Colon (tissue), 2 donors: ENCODE measurements around the gene DNAI1.
"Not testable (repeated sequence)": the region's sequence is repeated elsewhere in the genome, so short reads cannot be mapped to it uniquely, and the experiment has no call there.

Experiments
- FAIRE-seq: peaks from 2 replicates; lab custom pipeline; 2012; peaks lifted over from hg19 to GRCh38; lab: Jason Lieb, UNC
- donor health status: control.
- donor health status: control.

Gene DNAI1

DNA sequence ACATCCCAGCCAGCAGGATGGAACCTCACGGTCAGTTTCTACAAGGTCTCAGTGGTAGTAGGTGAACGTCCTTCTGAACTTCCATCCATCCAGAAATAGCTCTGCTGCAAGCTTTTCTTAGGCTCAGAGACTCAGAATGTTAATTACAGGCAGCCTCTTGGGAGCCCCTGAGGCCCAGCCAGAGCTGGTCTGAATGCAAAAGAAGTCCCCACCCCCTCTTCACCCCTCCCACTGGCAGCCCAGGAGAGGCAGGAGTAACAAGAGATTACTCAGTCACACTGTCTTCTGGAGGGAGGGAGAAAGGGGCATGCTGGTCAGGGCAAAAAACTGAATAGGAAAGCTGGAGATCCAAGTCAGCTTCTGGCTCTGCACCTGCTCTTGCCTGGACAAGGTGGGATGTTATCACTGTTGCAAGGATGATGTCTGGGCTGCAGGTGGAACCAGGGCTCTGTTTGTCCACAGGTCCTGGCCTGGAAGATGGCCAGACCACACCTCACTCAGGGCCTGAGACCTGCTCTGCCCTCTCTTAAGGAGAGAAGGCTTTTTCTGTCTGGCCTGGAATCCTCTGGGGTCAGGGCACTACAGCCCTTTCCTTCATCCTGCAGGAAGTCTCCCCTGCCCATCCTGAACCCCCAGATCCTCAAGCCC is 55.1 kb downstream of the DNAI1 start:
- no peak for FAIRE-seq

DNA sequence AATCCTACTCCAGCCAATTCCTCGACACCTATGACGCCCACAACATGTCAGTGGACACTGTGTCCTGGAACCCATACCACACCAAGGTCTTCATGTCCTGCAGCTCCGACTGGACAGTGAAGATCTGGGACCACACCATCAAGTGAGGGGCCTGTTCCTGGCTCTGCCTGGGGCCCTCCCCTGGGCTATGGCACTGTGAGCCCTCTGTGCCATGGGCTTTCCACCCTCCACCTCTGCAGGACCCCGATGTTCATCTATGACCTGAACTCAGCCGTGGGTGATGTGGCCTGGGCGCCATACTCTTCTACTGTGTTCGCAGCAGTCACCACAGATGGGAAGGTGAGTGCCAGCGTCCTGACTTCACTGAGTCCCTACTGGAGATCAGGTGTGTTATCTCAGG is 55.8 kb downstream of the DNAI1 start:
- FAIRE-seq = no peak

DNA sequence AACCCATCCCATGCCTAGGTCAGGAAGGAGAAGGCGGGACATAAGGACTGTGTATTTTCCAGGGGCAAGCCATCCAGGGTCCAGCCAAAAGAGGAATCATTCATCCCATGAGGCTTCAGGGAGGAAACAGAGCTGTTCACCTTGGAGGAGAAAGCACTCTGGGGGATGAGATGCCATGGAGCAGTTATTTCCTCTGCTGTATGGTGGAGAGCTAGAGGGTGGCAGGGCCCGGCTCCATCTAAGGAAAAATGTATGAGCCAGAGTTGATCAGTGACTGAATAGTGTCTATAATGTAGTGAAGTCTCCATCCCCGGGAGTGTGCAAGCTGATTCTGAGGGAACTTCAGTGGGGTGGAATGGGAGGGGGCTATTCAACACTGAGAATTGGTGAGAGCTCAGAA is 56.2 kb downstream of the DNAI1 start:
- no peak for FAIRE-seq

DNA sequence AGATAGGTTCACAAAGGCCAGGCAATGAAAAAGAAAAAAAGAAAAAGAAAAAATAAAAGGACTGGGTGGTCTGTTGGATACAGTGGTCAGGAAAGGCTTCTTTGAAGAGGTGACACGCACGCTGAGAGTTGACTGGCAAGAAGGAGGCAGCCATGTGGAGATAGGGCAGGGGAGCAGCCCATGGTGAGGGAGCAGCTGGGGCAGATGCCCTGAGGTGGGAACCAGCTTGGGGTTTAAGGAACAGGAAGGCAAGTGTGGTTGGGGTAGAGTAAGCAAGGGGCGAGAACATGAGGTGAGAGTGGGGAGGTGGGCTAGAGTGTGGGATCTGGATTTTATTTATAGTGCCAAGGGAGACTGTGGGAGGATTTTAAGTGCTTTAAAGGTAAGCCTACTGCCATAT is 57.4 kb downstream of the DNAI1 start:
- FAIRE-seq = no peak

DNA sequence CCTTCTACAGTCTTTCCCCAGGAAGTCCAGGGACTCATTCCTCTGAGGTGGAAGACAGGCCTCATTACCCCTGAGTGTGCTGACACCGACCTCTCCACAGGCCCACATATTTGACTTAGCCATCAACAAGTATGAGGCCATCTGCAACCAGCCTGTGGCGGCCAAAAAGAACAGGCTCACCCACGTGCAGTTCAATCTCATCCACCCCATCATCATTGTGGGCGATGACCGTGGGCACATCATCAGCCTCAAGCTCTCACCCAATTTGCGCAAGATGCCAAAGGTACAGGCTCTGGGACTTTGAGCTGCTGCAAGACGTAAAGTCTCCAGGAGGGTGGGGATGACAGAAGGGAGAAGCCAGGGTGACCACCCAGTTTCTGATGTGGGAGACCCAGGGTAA is 58.6 kb downstream of the DNAI1 start:
- FAIRE-seq = no peak

DNA sequence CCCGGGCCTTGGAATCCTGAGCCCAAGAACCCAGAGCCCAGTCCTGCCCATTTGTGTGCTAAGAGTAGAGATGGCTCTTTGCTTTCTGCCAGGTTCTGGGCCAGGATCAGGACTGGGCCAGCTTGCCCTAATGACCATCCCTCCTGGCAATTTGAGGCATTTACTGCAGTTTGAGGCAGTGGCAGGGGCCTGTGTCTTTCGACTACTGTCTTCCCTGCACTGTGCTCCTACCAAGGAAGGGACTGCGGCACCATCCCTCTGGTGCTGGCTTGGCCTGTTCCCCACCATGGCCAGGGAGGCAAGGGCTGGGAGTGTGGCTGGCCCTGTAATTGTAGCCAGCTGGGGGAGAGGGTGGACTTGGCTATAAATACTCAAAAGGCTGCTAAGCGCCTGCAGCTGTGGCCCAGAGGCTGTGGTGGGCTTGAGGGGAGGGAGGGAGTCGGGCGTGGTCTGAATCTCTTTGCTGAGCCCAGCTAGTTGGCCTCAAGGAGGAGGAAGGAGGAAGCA is 59.6 kb downstream of the DNAI1 start:
- FAIRE-seq = no peak

DNA sequence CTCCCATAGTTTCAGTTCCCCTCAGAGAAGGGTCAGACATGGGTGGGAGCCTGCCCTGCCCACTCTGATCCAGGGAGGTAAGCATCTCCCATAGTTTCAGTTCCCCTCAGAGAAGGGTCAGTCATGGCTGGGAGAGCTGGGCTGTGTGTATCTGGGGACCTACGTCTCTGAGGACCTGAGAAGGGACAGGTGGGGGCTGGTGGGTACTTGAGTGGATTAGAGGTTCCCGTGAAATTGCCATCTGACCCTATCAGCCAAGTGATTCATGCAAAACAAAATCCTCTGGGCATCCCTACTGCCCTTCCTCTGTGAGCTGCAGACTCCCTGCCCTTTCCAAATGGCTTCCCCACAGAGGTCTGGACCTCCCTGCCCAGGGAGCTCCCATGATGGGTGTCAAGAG is 60.3 kb downstream of the DNAI1 start:
- FAIRE-seq = no peak

DNA sequence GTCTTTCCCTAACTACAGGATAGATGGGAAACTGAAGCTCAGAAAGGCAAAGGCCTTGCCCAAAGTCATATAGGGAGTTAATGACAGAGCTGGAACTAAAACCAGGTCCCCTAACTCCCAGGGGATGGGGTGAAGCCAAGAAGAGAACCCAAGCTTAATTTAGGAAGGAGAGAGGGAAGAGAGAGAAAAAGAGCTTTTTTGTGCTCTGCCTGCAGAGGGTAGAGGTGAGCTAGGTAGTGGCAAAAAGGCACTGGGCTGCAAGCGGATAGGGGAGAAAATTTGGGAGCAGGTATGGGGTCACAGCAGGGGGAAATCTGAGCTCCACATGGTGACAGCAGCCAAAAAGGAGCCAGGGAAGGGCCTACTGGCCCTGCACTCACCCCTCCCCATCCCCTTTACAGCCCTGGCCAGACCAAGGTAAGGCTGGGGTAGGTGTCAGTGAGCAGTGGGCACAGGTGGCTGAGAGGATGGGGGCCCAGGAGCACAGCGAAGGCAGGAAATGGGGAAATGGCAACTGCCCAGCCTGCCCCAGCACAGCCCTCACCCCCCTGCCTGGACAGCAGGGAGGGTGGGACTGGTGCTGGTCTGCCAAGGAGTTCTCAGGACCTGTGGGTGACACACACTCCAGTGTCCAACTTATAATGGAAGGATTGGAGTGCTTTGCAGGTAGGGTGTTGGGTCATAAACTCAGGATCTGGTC is 60.9 kb downstream of the DNAI1 start:
- no peak for FAIRE-seq

DNA sequence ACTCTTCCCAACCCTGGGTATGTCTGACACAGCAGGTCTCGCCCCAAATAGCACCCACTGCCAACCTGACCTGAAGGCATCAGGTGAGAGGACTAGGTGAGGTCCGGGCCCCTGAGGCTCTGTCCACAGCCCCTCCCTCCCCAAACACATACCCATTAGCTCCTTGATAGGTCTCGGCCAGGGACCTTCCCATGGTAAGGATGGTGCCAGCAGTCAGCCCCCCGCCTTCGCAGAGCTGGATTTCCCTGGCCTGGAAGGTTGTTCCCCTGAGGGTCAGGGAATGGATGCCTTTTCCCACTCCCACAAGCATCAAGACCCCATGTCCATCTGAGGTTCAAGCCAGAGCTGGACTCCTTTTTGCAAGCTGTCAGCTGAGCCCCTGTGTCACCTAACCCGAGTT is 61.5 kb downstream of the DNAI1 start:
- FAIRE-seq = no peak

DNA sequence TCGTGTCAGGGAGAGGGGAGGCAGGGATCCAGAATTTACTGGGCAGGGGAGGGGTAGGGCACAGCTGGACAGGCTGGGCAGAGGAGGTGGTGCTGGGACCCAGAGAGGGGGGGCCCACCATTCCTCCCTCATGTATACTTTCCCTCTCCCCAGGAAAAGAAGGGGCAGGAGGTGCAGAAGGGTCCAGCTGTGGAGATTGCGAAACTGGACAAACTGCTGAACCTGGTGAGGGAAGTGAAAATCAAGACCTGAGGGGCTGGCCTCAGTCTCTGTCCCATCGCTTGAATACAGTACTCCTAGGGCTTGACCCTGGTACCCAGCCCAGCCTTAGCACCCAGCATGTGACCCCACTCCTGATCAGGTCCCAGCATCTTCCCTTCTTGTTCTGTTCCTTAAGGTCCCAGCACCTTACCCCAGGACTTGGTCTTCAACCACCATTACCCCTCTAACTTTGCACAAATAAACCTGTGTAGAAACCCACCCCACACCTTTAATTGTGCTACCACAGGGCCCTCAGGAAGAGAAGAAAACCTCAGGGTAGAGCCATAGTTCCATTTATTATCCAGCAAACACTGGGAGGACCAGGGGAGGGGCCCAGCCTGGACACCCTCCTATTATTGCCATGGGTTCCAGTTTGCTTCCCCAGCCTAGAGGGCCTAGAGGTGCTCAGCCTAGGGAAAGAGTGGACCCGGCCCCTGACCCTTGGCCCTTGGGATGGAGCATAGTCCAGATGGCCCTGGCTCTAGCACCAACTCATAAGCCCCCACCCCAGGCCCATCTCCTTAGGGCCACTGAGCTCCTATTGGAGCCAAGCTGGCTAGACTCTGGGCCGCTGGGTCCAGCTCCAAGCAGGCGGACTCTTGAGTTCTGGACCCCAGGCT is 62.1 kb downstream of the DNAI1 start:
- FAIRE-seq = no peak

DNA sequence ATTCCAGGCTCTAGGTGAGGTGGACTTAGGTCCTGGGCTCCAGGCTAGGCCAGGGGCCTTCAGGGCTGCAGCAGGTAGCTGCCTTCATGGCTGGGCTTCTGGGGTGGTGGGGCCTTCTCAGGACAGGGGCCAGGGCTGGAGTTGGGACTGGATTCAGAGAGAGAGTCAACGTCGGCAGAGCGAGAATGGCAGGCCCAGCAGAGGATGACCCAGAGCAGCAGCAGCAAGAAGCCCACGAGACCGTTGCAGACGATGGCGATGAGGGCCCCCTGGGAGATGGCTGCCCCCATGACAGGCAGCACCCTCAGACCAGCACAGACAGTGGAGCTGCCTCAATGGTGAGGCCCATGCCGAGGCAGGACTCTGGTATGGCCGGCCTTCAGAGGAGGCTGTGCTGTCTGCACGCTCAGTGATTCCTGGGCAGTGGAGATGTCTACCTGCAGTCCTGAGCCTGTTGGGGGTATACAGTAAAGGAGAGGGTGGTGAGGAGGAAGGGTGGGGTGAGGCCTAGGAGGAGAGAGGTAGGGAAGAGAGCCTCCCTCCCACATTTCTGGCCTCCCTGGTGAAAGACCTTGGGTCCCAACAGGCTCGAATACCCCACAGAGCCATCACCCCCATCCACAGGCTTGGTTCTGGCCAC is 62.9 kb downstream of the DNAI1 start:
- no peak for FAIRE-seq

DNA sequence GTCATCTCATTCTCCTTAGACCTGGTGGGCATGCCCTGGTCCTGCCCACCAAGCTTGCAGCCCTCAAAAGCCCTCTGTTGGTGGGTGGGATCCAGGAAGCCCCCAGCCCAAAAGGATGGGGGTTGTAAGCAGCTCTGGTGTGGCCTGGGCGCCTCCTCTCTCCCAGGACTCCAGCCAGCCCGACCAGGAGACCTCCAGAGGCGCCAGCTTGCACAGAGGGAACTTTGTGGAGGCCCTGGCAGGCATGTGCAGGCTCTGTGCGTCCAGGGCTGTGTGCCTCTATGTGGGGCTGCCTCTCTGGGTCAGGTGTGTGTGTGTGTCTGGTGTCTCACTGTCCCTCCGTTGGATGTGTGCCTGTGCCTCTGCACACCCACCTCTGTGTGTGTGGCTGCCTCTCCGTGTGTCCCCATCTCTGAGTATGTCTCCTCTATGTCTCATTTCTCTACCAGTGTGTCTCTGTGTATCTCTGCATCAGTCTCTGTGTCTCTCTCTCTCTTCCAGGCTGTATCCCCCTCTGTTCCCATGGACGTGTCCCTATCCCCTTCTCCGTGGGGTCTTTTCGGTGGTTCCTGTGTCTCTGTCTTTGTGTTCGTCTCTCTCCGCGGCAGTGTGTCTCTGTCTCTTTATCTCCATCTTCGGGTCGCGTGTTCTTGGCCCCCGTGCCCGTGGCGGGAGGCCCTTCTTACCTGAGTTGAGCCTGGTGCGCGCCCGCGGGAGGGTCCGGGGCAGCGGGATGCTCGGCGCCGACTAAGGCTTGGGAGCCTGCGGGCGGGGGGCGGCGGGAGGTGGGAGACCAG is 63.7 kb downstream of the DNAI1 start:
- no peak for FAIRE-seq

DNA sequence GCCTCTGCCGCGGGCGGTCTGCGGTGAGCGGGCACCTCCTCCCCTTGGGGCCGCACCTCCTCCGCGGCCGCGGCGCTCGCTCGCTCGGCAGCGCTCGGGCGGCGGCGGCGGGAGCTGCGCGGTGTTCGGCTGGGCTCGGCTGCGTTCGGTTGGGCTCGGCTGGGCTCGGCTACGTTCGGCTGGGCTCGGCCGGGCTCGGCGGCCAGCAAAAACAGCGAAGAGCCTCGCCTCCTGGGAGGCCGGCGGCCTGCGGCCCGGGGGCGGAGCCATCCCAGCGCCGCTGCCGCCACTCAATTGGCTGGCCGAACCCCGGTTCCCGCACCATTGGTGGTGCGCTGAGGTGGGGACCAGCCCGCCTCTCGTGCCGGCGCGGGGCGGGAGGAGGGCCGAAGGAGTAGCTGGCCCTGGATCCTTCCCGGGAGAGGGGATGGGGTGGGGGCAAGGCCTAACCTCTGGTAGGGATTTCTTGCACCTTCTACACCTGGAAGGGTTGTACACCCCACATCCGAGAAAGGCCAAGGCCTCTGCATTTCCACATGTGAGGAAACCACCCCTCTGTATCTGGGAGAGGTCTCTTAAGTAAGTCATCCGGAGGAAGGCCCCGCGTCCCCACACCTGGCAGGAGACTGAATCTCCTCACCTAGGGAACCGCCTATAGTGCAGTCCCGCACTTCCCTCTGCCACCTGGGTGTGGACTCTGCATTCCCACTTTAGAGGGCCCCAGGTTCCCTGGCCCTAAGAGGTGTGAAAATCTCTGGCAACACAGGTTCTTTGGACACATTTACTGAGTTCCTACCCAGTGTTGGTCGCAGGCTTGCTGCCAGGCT is 64.6 kb downstream of the DNAI1 start, which contains the start of gene ENHO:
Gene ENHO, minus strand, starts transcription at position 20 of the 827 bp plus-strand sequence. CDS start 1,295 bp downstream, outside the sequence.
- no peak for FAIRE-seq

DNA sequence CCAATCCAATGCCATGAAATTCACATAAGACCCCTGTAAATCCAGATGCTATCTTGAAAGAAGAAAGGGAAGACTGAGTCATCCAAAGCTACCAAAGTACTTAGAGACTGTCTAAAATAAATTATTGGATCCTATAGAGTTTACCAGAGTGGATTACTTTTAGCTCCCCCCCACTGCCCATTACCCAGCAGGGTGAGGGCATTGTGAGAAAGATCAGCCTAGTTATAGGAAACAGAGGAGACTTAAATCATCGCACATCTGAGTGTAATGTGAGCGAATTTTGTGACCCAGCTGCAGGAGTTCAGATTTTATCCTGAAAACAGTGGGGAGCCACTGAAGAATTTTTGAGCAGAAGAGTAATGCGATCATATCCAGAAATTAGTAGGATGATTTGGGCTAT is 65.7 kb downstream of the DNAI1 start:
- FAIRE-seq = no peak

DNA sequence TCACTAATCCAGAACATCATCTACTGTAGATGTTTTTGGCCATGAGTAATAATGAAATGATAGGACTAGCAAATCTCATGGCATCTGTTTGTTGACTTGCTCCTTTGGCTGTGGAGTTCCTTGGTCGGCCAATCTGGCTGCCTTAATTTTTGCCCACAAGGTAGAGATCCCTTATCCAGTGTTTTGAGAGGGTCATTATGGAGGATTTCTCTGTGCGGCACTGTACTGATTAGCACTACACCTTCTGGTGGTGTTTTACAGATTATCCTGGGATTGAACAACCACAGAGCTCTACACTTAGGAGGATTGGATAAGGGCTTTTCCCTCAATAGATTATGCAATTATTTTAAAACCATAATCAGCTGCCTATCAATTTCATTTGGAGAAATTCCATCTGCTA is 67.4 kb downstream of the DNAI1 start:
- FAIRE-seq = no peak

DNA sequence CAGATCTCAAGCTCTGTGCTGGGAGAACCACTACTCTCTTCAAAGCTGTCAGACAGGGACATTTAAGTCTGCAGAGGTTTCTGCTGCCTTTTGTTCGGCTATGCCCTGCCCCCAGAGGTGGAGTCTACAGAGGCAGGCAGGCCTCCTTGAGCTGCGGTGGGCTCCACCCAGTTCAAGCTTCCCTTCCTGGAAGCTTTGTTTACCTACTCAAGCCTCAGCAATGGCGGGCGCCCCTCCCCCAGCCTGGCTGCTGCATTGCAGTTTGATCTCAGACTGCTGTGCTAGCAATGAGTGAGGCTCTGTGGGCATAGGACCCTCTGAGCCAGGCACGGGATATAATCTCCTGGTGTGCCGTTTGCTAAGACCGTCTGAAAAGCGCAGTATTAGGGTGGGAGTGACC is 73.4 kb downstream of the DNAI1 start:
- not testable (repeated sequence) for FAIRE-seq

DNA sequence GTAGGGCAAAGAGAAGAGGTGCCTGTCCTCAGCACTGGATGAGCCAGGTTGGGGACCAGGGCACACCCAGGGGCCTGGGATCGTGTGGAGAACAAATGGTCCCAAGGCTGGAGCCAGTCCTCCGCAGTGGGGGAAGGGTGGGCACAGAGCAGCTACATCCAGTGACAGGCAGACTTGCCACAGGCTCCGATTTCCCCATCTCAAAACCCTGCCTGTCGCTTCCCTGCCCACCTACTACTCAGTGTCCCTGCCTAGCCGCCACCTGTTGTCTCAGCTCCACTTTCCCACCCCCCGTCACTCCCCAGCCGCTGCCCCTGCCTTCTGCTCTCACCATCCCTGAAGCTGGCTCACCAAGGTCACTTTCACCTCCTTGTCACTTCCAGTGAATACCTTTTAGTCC is 78.1 kb downstream of the DNAI1 start:
- FAIRE-seq = no peak

DNA sequence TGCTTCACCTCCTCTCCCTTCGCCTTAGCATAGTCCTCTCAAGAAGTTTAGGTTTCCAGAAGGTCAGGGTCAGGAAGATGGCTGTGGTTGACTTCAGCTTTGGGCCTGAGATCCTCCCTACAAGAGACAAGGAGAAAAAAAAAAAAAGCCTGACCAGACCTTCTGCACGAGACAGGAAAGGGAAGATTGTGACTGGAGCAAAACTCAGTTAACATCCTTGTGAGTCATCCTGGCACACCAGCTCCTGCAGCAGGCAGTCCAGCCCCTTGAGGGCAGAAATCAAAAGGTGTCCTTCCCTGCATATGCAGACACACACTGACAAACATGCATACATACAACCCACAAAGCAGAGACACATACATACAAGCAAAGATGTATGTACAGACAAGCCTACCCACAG is 82.2 kb downstream of the DNAI1 start:
- no peak for FAIRE-seq

DNA sequence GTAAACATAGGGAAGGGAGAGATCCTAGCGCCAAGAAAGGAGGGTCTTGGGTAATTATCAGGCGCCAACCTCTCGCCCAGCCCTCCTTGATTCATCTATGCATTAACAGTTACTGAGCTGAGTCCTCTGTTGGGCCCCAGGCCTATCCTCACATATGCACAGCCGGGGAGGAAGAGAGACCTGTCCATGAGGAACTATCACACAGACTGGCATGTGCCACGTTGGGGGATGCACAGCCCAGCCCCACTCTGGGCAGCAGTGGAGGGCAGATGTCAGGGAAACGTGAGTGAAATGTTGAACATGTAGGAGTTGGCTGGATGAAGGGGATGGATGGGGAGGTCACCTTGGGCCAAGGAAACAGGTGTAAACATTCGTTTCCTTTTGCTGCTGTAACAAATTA is 82.9 kb downstream of the DNAI1 start:
- FAIRE-seq = no peak

DNA sequence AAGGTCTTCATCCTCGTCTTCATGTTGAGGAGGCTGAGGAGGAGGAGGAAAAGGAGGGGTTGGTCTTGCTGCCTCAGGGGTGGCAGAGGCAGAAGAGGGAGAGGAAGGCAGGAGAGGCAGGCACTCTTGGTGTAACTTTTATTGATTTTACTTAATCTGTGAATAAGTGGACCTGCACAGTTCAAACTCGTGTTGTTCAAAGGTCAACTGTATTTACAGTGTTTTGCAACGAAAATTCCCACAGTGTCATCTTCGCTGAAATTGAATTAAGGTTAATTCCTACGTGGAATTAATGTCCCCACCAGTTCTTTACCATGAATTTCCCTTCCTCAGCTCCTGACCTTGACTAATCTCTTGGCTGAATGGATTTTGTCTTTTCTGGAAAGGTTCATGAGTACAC is 85.4 kb downstream of the DNAI1 start:
- no peak for FAIRE-seq

DNA sequence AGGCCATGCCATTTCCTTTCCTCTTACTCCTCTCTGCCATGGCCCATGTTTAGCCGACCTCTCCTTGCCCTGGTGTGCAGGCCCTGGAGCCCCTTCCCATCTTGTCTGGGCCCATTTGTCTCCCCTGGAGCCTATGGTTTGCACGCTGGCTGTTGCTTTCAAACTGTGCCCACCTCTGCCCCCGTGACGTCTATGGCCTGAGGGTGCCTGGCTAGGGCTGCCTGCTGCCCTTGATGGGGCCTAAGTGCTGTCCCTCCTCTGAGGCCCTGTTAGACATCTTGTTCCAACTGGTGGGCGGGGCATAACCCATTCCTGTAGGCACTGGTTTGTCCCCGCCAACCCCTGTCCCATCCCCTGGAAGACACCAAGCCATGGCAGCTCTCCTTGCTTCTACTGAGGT is 86.9 kb downstream of the DNAI1 start:
- FAIRE-seq = no peak
